K562 (cell line): Measurements from ENCODE around the gene C6orf141. TPM values are rescaled to one million over a fixed set of nuclear protein-coding genes. Genes with fewer than 3 reads are reported as not detected.

Experiments
- ARID3A ChIP-seq: IDR thresholded peaks from 2 replicates; pipeline ENCODE4 v1.6.1; 2012; ENCODE audit warnings: low read depth, low read length, improper control_type of control experiment, borderline replicate concordance
- BDP1 ChIP-seq: IDR thresholded peaks from 3 replicates; pipeline ENCODE4 v1.6.1; 2011; ENCODE audit not compliant: insufficient read length, insufficient read depth
- DNMT1 ChIP-seq: fragments of 450-650 bp; IDR thresholded peaks from 2 replicates; pipeline ENCODE4 v1.6.1; 2016; ENCODE audit warnings: antibody characterized with exemption, mild to moderate bottlenecking
- ETV1 ChIP-seq: fragments of 450-650 bp; conservative IDR thresholded peaks from 2 replicates; pipeline ENCODE4 v1.6.1; 2016; ENCODE audit warnings: missing genetic modification characterization, control low read depth, low read depth, missing compliant biosample characterization
- MAFF ChIP-seq: IDR thresholded peaks from 2 replicates; pipeline ENCODE4 v1.6.1; 2012; ENCODE audit warnings: low read length, improper control_type of control experiment
- MED1 ChIP-seq: sonication (generic); formaldehyde crosslinking; IDR thresholded peaks from 2 replicates; pipeline ENCODE4 v1.8.1; 2023; ENCODE audit warnings: missing genetic modification reagents, borderline replicate concordance
- MIER1 ChIP-seq: fragments of 450-650 bp; IDR thresholded peaks from 2 replicates; pipeline ENCODE4 v1.6.1; 2016; ENCODE audit warnings: antibody characterized with exemption, mild to moderate bottlenecking, low read depth
- NFRKB ChIP-seq: fragments of 450-650 bp; IDR thresholded peaks from 2 replicates; pipeline ENCODE4 v1.6.1; 2016; ENCODE audit warnings: low read depth
- NR3C1 ChIP-seq: sonication (generic); formaldehyde crosslinking; IDR thresholded peaks from 2 replicates; pipeline ENCODE4 v1.8.1; 2022; ENCODE audit warnings: missing genetic modification reagents
- PRPF4 ChIP-seq: fragments of 200-400 bp; formaldehyde crosslinking; IDR thresholded peaks from one replicate; pipeline ENCODE4 v1.6.1; 2017; ENCODE audit warnings: low read length, low read depth, mild to moderate bottlenecking; ENCODE audit not compliant: insufficient read depth, poor library complexity, severe bottlenecking
- RBM39 ChIP-seq: fragments of 200-400 bp; formaldehyde crosslinking; optimal IDR thresholded peaks from 2 replicates; pipeline ENCODE3; 2018; ENCODE audit warnings: low read depth, low read length
- ZKSCAN1 ChIP-seq: fragments of 150-350 bp; IDR thresholded peaks from 2 replicates; pipeline ENCODE4 v1.6.1; 2016; ENCODE audit warnings: low read depth, low read length
- ZNF274 ChIP-seq: IDR thresholded peaks from 2 replicates; pipeline ENCODE4 v1.6.1; 2011; ENCODE audit warnings: low read depth, mild to moderate bottlenecking, low read length, moderate library complexity, borderline replicate concordance
- ZNF316 ChIP-seq: fragments of 450-650 bp; IDR thresholded peaks from 2 replicates; pipeline ENCODE4 v1.6.1; 2016
- ZNF76 ChIP-seq: fragments of 250-450 bp; sonication (Bioruptor Pico); IDR thresholded peaks from 2 replicates; pipeline ENCODE4 v1.4.0; 2020; ENCODE audit warnings: mild to moderate bottlenecking, moderate library complexity, borderline replicate concordance
- polyA plus RNA-seq, 8 experiments: library from polyadenylated mRNA; depleted of rRNA in 4 of 8; stranded (reverse) in 5 of 8; unstranded in 3 of 8; fragments of >200 nt; fragmentation: Nextera tagmentation in 2 of 8; fragmentation: Illumina TruSeq in 1 of 8; extraction: Ambion mirVana in 2 of 8; extraction: Trizol in 1 of 8; gene quantifications; 2 replicates each; pipeline versions ENCODE4 v1.2.1 to v1.2.3, GENCODE V29; 2011 to 2014; ENCODE audit warnings: inconsistent platforms in 1 of 8, missing spikeins in 1 of 8
- total RNA-seq, 7 experiments: library from RNA; depleted of rRNA in 6 of 7; stranded (reverse); fragments of >200 nt in 6 of 7; fragmentation: Illumina TruSeq in 2 of 7; extraction: Trizol in 2 of 7; gene quantifications; 2 replicates each; pipeline versions ENCODE4 v1.2.1 to v1.2.3, GENCODE V29; 2011 to 2021; ENCODE audit warnings: low replicate concordance in 1 of 7
- TF ChIP-seq, protein P1 (sequence below): fragments of 450-650 bp; IDR thresholded peaks from 2 replicates; pipeline ENCODE4 v1.7.1; 2018; ENCODE audit warnings: mild to moderate bottlenecking, low read depth; ENCODE audit not compliant: partially characterized antibody
- TF ChIP-seq, protein P2 (sequence below): fragments of 450-650 bp; conservative IDR thresholded peaks from 2 replicates; pipeline ENCODE4 v1.6.1; 2016; ENCODE audit warnings: missing genetic modification characterization, low read depth, mild to moderate bottlenecking, control low read depth, missing compliant biosample characterization
- TF ChIP-seq, protein P3 (sequence below): sonication (generic); formaldehyde crosslinking; IDR thresholded peaks from 2 replicates; pipeline ENCODE4 v1.9.0; 2022; ENCODE audit warnings: mild to moderate bottlenecking, missing genetic modification reagents
- TF ChIP-seq, protein P4 (sequence below): sonication (generic); formaldehyde crosslinking; IDR thresholded peaks from 2 replicates; pipeline ENCODE4 v1.8.0; 2022; ENCODE audit warnings: missing genetic modification reagents, mild to moderate bottlenecking, moderate library complexity, borderline replicate concordance
- TF ChIP-seq, protein P5 (sequence below): fragments of 250-450 bp; sonication (Bioruptor Pico); IDR thresholded peaks from 2 replicates; pipeline ENCODE4 v1.4.0; 2020; ENCODE audit warnings: mild to moderate bottlenecking

Gene C6orf141
- total and polyA plus RNA-seq, 9 of the 15 experiments (the other 6 are each of a cell fraction or from before 2014, with no cell fraction given) = not detected

GRCh38 chr6:49541210-49541724 lies 9.2 kb upstream of the C6orf141 start (continued):
- TF ChIP-seq, protein P1, sequence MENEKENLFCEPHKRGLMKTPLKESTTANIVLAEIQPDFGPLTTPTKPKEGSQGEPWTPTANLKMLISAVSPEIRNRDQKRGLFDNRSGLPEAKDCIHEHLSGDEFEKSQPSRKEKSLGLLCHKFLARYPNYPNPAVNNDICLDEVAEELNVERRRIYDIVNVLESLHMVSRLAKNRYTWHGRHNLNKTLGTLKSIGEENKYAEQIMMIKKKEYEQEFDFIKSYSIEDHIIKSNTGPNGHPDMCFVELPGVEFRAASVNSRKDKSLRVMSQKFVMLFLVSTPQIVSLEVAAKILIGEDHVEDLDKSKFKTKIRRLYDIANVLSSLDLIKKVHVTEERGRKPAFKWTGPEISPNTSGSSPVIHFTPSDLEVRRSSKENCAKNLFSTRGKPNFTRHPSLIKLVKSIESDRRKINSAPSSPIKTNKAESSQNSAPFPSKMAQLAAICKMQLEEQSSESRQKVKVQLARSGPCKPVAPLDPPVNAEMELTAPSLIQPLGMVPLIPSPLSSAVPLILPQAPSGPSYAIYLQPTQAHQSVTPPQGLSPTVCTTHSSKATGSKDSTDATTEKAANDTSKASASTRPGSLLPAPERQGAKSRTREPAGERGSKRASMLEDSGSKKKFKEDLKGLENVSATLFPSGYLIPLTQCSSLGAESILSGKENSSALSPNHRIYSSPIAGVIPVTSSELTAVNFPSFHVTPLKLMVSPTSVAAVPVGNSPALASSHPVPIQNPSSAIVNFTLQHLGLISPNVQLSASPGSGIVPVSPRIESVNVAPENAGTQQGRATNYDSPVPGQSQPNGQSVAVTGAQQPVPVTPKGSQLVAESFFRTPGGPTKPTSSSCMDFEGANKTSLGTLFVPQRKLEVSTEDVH = no peak
- no peak for TF ChIP-seq PRPF4
- 0 out of 2 replicates have a peak, but pooled peaks have one; percentile 21 for TF ChIP-seq ARID3A
- TF ChIP-seq, protein P2, sequence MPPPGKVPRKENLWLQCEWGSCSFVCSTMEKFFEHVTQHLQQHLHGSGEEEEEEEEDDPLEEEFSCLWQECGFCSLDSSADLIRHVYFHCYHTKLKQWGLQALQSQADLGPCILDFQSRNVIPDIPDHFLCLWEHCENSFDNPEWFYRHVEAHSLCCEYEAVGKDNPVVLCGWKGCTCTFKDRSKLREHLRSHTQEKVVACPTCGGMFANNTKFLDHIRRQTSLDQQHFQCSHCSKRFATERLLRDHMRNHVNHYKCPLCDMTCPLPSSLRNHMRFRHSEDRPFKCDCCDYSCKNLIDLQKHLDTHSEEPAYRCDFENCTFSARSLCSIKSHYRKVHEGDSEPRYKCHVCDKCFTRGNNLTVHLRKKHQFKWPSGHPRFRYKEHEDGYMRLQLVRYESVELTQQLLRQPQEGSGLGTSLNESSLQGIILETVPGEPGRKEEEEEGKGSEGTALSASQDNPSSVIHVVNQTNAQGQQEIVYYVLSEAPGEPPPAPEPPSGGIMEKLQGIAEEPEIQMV (tag) = no peak
- TF ChIP-seq, protein P3, sequence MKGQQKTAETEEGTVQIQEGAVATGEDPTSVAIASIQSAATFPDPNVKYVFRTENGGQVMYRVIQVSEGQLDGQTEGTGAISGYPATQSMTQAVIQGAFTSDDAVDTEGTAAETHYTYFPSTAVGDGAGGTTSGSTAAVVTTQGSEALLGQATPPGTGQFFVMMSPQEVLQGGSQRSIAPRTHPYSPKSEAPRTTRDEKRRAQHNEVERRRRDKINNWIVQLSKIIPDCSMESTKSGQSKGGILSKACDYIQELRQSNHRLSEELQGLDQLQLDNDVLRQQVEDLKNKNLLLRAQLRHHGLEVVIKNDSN = no peak
- no peak for TF ChIP-seq ZKSCAN1
- TF ChIP-seq BDP1 = no peak
- TF ChIP-seq, protein P4, sequence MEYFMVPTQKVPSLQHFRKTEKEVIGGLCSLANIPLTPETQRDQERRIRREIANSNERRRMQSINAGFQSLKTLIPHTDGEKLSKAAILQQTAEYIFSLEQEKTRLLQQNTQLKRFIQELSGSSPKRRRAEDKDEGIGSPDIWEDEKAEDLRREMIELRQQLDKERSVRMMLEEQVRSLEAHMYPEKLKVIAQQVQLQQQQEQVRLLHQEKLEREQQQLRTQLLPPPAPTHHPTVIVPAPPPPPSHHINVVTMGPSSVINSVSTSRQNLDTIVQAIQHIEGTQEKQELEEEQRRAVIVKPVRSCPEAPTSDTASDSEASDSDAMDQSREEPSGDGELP (CRISPR knock-in tag) = no peak
- TF ChIP-seq RBM39 = no peak
- no peak for TF ChIP-seq ZNF76 (CRISPR knock-in tag)
- TF ChIP-seq MAFF = peak; percentile 94
- no peak for TF ChIP-seq DNMT1
- no peak for TF ChIP-seq MIER1
- TF ChIP-seq ZNF274 = no peak
- TF ChIP-seq ETV1 (tag) = peak; percentile 73
- no peak for TF ChIP-seq NR3C1 (CRISPR knock-in tag)
- TF ChIP-seq, protein P5, sequence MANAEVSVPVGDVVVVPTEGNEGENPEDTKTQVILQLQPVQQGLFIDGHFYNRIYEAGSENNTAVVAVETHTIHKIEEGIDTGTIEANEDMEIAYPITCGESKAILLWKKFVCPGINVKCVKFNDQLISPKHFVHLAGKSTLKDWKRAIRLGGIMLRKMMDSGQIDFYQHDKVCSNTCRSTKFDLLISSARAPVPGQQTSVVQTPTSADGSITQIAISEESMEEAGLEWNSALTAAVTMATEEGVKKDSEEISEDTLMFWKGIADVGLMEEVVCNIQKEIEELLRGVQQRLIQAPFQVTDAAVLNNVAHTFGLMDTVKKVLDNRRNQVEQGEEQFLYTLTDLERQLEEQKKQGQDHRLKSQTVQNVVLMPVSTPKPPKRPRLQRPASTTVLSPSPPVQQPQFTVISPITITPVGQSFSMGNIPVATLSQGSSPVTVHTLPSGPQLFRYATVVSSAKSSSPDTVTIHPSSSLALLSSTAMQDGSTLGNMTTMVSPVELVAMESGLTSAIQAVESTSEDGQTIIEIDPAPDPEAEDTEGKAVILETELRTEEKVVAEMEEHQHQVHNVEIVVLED = no peak
- no peak for TF ChIP-seq MED1 (CRISPR knock-in tag)
- peak; percentile 99 for TF ChIP-seq ZNF316
- TF ChIP-seq NFRKB = no peak
